Natural killer cell treated with Interleukin-12 subunit alpha and Interleukin-12 subunit beta and Interleukin-15 and Interleukin-18, amount 100 ng/mL, for 72 hours (primary cell): ENCODE data around the gene RBMS2. TPM values are rescaled to one million over a fixed set of nuclear protein-coding genes. Genes with fewer than 3 reads are reported as not detected.
A peak's percentile ranks its signal among the peaks of the same experiment; 100 is the strongest.
"Not testable (repeated sequence)": the region's sequence is repeated elsewhere in the genome, so short reads cannot be mapped to it uniquely, and the experiment has no call there.

Experiments used
- ATAC-seq, 2 donors: fragments of 150-1000 bp; cut with Tn5 transposase in 1 of 2; sonication (Bioruptor Pico), chemical (Tn5 transposase) in 1 of 2; 2 replicates each; pipeline ENCODE4 v1.10.0; 2021
- DNase-seq: peaks from one replicate; pipeline ENCODE4 v3.0.0; 2022; ENCODE audit warnings: low spot score
- H3K27ac Mint-ChIP-seq, 2 donors: 1 replicate in 1 of 2; 2 replicates in 1 of 2; pipeline ENCODE4 v1.8.0; 2022; ENCODE audit warnings: mixed read lengths in 2 of 2, mild to moderate bottlenecking in 1 of 2, moderate library complexity in 1 of 2
- H3K27me3 Mint-ChIP-seq, 2 donors: 1 replicate in 1 of 2; 2 replicates in 1 of 2; pipeline ENCODE4 v1.8.0; 2022; ENCODE audit warnings: mixed read lengths in 2 of 2
- H3K36me3 Mint-ChIP-seq: one replicate; pipeline ENCODE4 v1.8.0; 2022; ENCODE audit warnings: mixed read lengths
- H3K4me1 Mint-ChIP-seq, 2 donors: 1 replicate in 1 of 2; 2 replicates in 1 of 2; pipeline ENCODE4 v1.8.0; 2022; ENCODE audit warnings: low read depth in 2 of 2, mixed read lengths in 2 of 2, mild to moderate bottlenecking in 1 of 2
- H3K4me3 Mint-ChIP-seq: one replicate; pipeline ENCODE4 v1.8.0; 2022; ENCODE audit warnings: mixed read lengths
- H3K9me3 Mint-ChIP-seq: 2 replicates; pipeline ENCODE4 v1.8.0; 2022; ENCODE audit warnings: mixed read lengths
- total RNA-seq, 2 donors: library from RNA; stranded (reverse); gene quantifications; one replicate each; pipeline ENCODE4 v1.2.3, GENCODE V29; 2022

RBMS2 gene
- total RNA-seq, 2 donors from 2014 or later = 1.5 to 2.9 TPM

- DNase-seq, H3K9me3 Mint-ChIP-seq, H3K27ac Mint-ChIP-seq, ATAC-seq, H3K4me1 Mint-ChIP-seq, H3K4me3 Mint-ChIP-seq, H3K36me3 Mint-ChIP-seq: not testable (repeated sequence)
- peaks cover 16 to 20% of the 10 kb centered on the region in 2 donors for H3K27me3 Mint-ChIP-seq
Observed at GRCh38 chr12:56494106-56494415, 27.6 kb upstream of the RBMS2 start.

GRCh38 chr12:56494481-56494880 lies 27.1 kb upstream of the RBMS2 start:
- not testable (repeated sequence) for H3K4me3 Mint-ChIP-seq, H3K36me3 Mint-ChIP-seq, H3K9me3 Mint-ChIP-seq, H3K4me1 Mint-ChIP-seq, DNase-seq, H3K27ac Mint-ChIP-seq, ATAC-seq
- H3K27me3 Mint-ChIP-seq = peaks cover 14 to 20% of the 10 kb centered on the region in 2 donors

- not testable (repeated sequence) for H3K36me3 Mint-ChIP-seq, ATAC-seq, H3K27ac Mint-ChIP-seq, H3K4me1 Mint-ChIP-seq, H3K27me3 Mint-ChIP-seq, DNase-seq, H3K9me3 Mint-ChIP-seq, H3K4me3 Mint-ChIP-seq
Observed at GRCh38 chr12:56496704-56497103, 24.9 kb upstream of the RBMS2 start.

- not testable (repeated sequence) for H3K9me3 Mint-ChIP-seq, H3K4me1 Mint-ChIP-seq, H3K27me3 Mint-ChIP-seq, H3K36me3 Mint-ChIP-seq, H3K4me3 Mint-ChIP-seq, ATAC-seq, DNase-seq, H3K27ac Mint-ChIP-seq
Observed at GRCh38 chr12:56498126-56498902, 23.3 kb upstream of the RBMS2 start.

GRCh38 chr12:56499452-56499851 lies 22.2 kb upstream of the RBMS2 start:
- not testable (repeated sequence) for H3K4me3 Mint-ChIP-seq, DNase-seq, H3K27me3 Mint-ChIP-seq, ATAC-seq, H3K36me3 Mint-ChIP-seq, H3K4me1 Mint-ChIP-seq, H3K9me3 Mint-ChIP-seq
- H3K27ac Mint-ChIP-seq = peak overlapping the region in 1 of 2 donors; percentile 27

GRCh38 chr12:56499879-56500278 lies 21.7 kb upstream of the RBMS2 start:
- peaks cover 0 to 10% of the 10 kb centered on the region in 2 donors for H3K27me3 Mint-ChIP-seq
- ATAC-seq, H3K4me3 Mint-ChIP-seq, H3K4me1 Mint-ChIP-seq, DNase-seq, H3K9me3 Mint-ChIP-seq, H3K36me3 Mint-ChIP-seq: not testable (repeated sequence)
- peak overlapping the region in 1 of 2 donors; percentile 27 for H3K27ac Mint-ChIP-seq

- Mint-ChIP-seq H3K9me3 (no peaks in the 10 kb centered on the region), H3K27ac (no peak overlapping the region), H3K27me3 (peaks cover 13 to 18% of the 10 kb centered on the region in 2 donors), H3K4me1 (peaks cover 0 to 3% of the 10 kb centered on the region in 2 donors), H3K36me3 (no peaks in the 10 kb centered on the region), H3K4me3 (no peak overlapping the region)
- DNase-seq (no peak), ATAC-seq (no peak)
Observed at GRCh38 chr12:56510786-56511185, 10.8 kb upstream of the RBMS2 start.

- not testable (repeated sequence) for H3K4me3 Mint-ChIP-seq, H3K36me3 Mint-ChIP-seq, H3K4me1 Mint-ChIP-seq, DNase-seq, H3K9me3 Mint-ChIP-seq, H3K27ac Mint-ChIP-seq, ATAC-seq
- peaks cover 13 to 18% of the 10 kb centered on the region in 2 donors for H3K27me3 Mint-ChIP-seq
Observed at GRCh38 chr12:56514014-56514318, 7.7 kb upstream of the RBMS2 start.

- no peaks in the 10 kb centered on the region for H3K9me3 Mint-ChIP-seq
- no peaks in the 10 kb centered on the region for H3K27me3 Mint-ChIP-seq
- no peak overlapping the region for H3K4me3 Mint-ChIP-seq
- no peaks in the 10 kb centered on the region for H3K36me3 Mint-ChIP-seq
- DNase-seq (no peak), ATAC-seq (no peak)
- H3K27ac Mint-ChIP-seq = no peak overlapping the region
- peaks cover 18 to 30% of the 10 kb centered on the region in 2 donors for H3K4me1 Mint-ChIP-seq
Observed at GRCh38 chr12:56517854-56518253, 3.8 kb upstream of the RBMS2 start.

- Mint-ChIP-seq H3K27me3 (no peaks in the 10 kb centered on the region), H3K4me1 (peaks cover 21 to 33% of the 10 kb centered on the region in 2 donors), H3K9me3 (no peaks in the 10 kb centered on the region), H3K27ac (no peak overlapping the region), H3K36me3 (no peaks in the 10 kb centered on the region), H3K4me3 (no peak overlapping the region)
- ATAC-seq (no peak), DNase-seq (no peak)
Observed at GRCh38 chr12:56518570-56518969, 3.0 kb upstream of the RBMS2 start.

- DNase-seq (no peak), ATAC-seq (no peak)
- Mint-ChIP-seq H3K27me3 (no peaks in the 10 kb centered on the region), H3K4me1 (peaks cover 21 to 30% of the 10 kb centered on the region in 2 donors), H3K9me3 (no peaks in the 10 kb centered on the region), H3K4me3 (no peak overlapping the region), H3K36me3 (no peaks in the 10 kb centered on the region), H3K27ac (no peak overlapping the region)
Observed at GRCh38 chr12:56520048-56520447, 1.6 kb upstream of the RBMS2 start.

GRCh38 chr12:56520506-56520905 lies 1.1 kb upstream of the RBMS2 start:
- peak overlapping the region; percentile 80 for H3K4me3 Mint-ChIP-seq
- no peaks in the 10 kb centered on the region for H3K27me3 Mint-ChIP-seq
- ATAC-seq (no peak), DNase-seq (no peak)
- H3K27ac Mint-ChIP-seq = no peak overlapping the region
- peaks cover 21 to 30% of the 10 kb centered on the region in 2 donors for H3K4me1 Mint-ChIP-seq
- H3K36me3 Mint-ChIP-seq = no peaks in the 10 kb centered on the region
- H3K9me3 Mint-ChIP-seq = no peaks in the 10 kb centered on the region

GRCh38 chr12:56521209-56521589 lies 421 bp upstream of the RBMS2 start:
- H3K4me3 Mint-ChIP-seq = peak overlapping the region; percentile 80
- no peaks in the 10 kb centered on the region for H3K9me3 Mint-ChIP-seq
- DNase-seq (no peak), ATAC-seq (no peak)
- no peaks in the 10 kb centered on the region for H3K36me3 Mint-ChIP-seq
- H3K27me3 Mint-ChIP-seq = no peaks in the 10 kb centered on the region
- peaks cover 21 to 30% of the 10 kb centered on the region in 2 donors for H3K4me1 Mint-ChIP-seq
- peak overlapping the region; percentile 33 to 50 for H3K27ac Mint-ChIP-seq

- ATAC-seq = no peak
- DNase-seq = no peak
- no peaks in the 10 kb centered on the region for H3K9me3 Mint-ChIP-seq
- peak overlapping the region; percentile 80 for H3K4me3 Mint-ChIP-seq
- H3K27ac Mint-ChIP-seq = peak overlapping the region; percentile 33 to 50
- peaks cover 21 to 30% of the 10 kb centered on the region in 2 donors for H3K4me1 Mint-ChIP-seq
- H3K27me3 Mint-ChIP-seq = no peaks in the 10 kb centered on the region
- no peaks in the 10 kb centered on the region for H3K36me3 Mint-ChIP-seq
Observed at GRCh38 chr12:56522411-56523193, 982 bp downstream of the RBMS2 start.
